T-helper 1 cell treated with Interleukin-12 subunit alpha and Interleukin-12 subunit beta and Interleukin-4 antibody, amounts not matched to agents 30 μg/mL and 1 μg/mL, for 36 hours (primary cell): ENCODE measurements around the gene SLAMF1.

Experiments
- H3K27ac Mint-ChIP-seq: one replicate; pipeline ENCODE4 v1.8.0; 2021; ENCODE audit warnings: mild to moderate bottlenecking, mixed read lengths
- H3K27me3 Mint-ChIP-seq: one replicate; pipeline ENCODE4 v1.8.0; 2021; ENCODE audit warnings: low read depth, mixed read lengths
- H3K36me3 Mint-ChIP-seq: one replicate; pipeline ENCODE4 v1.8.0; 2021; ENCODE audit warnings: low read depth, mixed read lengths
- H3K4me1 Mint-ChIP-seq: one replicate; pipeline ENCODE4 v1.8.0; 2021; ENCODE audit warnings: low read depth, mixed read lengths
- H3K4me3 Mint-ChIP-seq: one replicate; pipeline ENCODE4 v1.8.0; 2021; ENCODE audit warnings: mild to moderate bottlenecking, moderate library complexity, mixed read lengths
- H3K9me3 Mint-ChIP-seq: one replicate; pipeline ENCODE4 v1.8.0; 2021; ENCODE audit warnings: mixed read lengths

Gene SLAMF1

GRCh38 chr1:160615660-160616059 lies 31.2 kb downstream of the SLAMF1 start:
- Mint-ChIP-seq H3K36me3 (peaks cover 64% of the 10 kb centered on the region), H3K9me3 (peaks cover 7% of the 10 kb centered on the region), H3K27me3 (no peaks in the 10 kb centered on the region), H3K4me1 (peaks cover 46% of the 10 kb centered on the region), H3K27ac (no peak overlapping the region), H3K4me3 (no peak overlapping the region)

GRCh38 chr1:160614410-160614809 lies 32.4 kb downstream of the SLAMF1 start:
- Mint-ChIP-seq H3K36me3 (peaks cover 61% of the 10 kb centered on the region), H3K27me3 (no peaks in the 10 kb centered on the region), H3K4me1 (peaks cover 48% of the 10 kb centered on the region), H3K9me3 (peaks cover 7% of the 10 kb centered on the region), H3K27ac (no peak overlapping the region), H3K4me3 (no peak overlapping the region)

GRCh38 chr1:160612613-160613218 lies 34.1 kb downstream of the SLAMF1 start:
- no peaks in the 10 kb centered on the region for H3K9me3 Mint-ChIP-seq
- peak overlapping the region; percentile 3 for H3K27ac Mint-ChIP-seq
- H3K4me1 Mint-ChIP-seq: peaks cover 47% of the 10 kb centered on the region
- H3K27me3 Mint-ChIP-seq: no peaks in the 10 kb centered on the region
- H3K4me3 Mint-ChIP-seq: no peak overlapping the region
- peaks cover 59% of the 10 kb centered on the region for H3K36me3 Mint-ChIP-seq

- Mint-ChIP-seq H3K4me3 (no peak overlapping the region), H3K36me3 (peaks cover 66% of the 10 kb centered on the region), H3K27me3 (no peaks in the 10 kb centered on the region), H3K27ac (peak overlapping the region; percentile 78), H3K9me3 (no peaks in the 10 kb centered on the region), H3K4me1 (peaks cover 61% of the 10 kb centered on the region)
Measured at GRCh38 chr1:160610569-160611242, 36.1 kb downstream of the SLAMF1 start.

- H3K4me1 Mint-ChIP-seq: peaks cover 62% of the 10 kb centered on the region
- H3K27me3 Mint-ChIP-seq: no peaks in the 10 kb centered on the region
- peak overlapping the region; percentile 56 for H3K27ac Mint-ChIP-seq
- H3K36me3 Mint-ChIP-seq: peaks cover 73% of the 10 kb centered on the region
- H3K9me3 Mint-ChIP-seq: peaks cover 15% of the 10 kb centered on the region
- H3K4me3 Mint-ChIP-seq: no peak overlapping the region
Measured at GRCh38 chr1:160608941-160609340, 37.9 kb downstream of the SLAMF1 start.

- Mint-ChIP-seq H3K27me3 (no peaks in the 10 kb centered on the region), H3K36me3 (peaks cover 73% of the 10 kb centered on the region), H3K4me3 (no peak overlapping the region), H3K9me3 (peaks cover 19% of the 10 kb centered on the region), H3K4me1 (peaks cover 59% of the 10 kb centered on the region), H3K27ac (peak overlapping the region; percentile 56)
Measured at GRCh38 chr1:160608514-160608913, 38.3 kb downstream of the SLAMF1 start.

GRCh38 chr1:160608057-160608456 lies 38.8 kb downstream of the SLAMF1 start:
- Mint-ChIP-seq H3K36me3 (peaks cover 71% of the 10 kb centered on the region), H3K27ac (peak overlapping the region; percentile 56), H3K4me3 (no peak overlapping the region), H3K9me3 (peaks cover 24% of the 10 kb centered on the region), H3K4me1 (peaks cover 56% of the 10 kb centered on the region), H3K27me3 (no peaks in the 10 kb centered on the region)

- Mint-ChIP-seq H3K4me3 (no peak overlapping the region), H3K9me3 (peaks cover 28% of the 10 kb centered on the region), H3K27ac (peak overlapping the region; percentile 77), H3K36me3 (peaks cover 70% of the 10 kb centered on the region), H3K27me3 (no peaks in the 10 kb centered on the region), H3K4me1 (peaks cover 53% of the 10 kb centered on the region)
Measured at GRCh38 chr1:160607672-160608032, 39.2 kb downstream of the SLAMF1 start.

DNA sequence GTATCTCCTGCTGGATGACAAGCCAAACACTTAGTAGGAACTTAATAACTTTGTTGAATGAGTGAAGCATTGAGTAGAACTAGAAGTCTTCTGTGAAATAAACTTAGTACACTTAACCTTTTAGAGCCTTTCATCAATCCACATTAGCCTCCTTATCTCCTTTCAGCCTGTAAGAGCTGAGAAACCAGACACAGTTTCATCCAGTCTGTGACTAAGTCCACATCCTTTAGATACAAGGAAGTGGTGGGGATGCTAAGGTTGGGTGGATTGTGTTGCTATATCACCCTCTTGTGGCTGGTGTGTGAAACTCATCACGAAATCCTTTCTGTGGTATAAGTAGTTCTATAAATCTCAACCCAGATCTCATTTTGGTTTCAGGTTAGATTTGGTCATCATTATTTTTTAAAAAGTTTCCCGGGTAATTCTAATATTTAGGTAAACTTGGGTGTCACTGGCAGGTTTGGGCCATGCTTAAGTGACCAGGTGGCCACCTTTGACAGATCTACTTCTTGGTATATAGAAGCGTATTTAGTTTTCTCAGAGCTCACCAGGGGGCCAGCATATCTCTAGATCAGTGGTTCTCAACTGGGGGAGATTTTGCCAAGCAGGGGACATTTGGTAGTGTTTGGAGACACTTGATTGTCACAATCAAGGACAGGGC lies 39.7 kb downstream of the SLAMF1 start:
- H3K4me1 Mint-ChIP-seq: peaks cover 52% of the 10 kb centered on the region
- H3K4me3 Mint-ChIP-seq: peak overlapping the region; percentile 54
- peaks cover 31% of the 10 kb centered on the region for H3K9me3 Mint-ChIP-seq
- no peaks in the 10 kb centered on the region for H3K27me3 Mint-ChIP-seq
- H3K27ac Mint-ChIP-seq: peak overlapping the region; percentile 77
- H3K36me3 Mint-ChIP-seq: peaks cover 67% of the 10 kb centered on the region

- H3K4me1 Mint-ChIP-seq: peaks cover 52% of the 10 kb centered on the region
- peak overlapping the region; percentile 77 for H3K27ac Mint-ChIP-seq
- no peaks in the 10 kb centered on the region for H3K27me3 Mint-ChIP-seq
- peaks cover 68% of the 10 kb centered on the region for H3K36me3 Mint-ChIP-seq
- H3K4me3 Mint-ChIP-seq: peak overlapping the region; percentile 54
- peaks cover 36% of the 10 kb centered on the region for H3K9me3 Mint-ChIP-seq
Measured at GRCh38 chr1:160606611-160607010, 40.2 kb downstream of the SLAMF1 start.

DNA sequence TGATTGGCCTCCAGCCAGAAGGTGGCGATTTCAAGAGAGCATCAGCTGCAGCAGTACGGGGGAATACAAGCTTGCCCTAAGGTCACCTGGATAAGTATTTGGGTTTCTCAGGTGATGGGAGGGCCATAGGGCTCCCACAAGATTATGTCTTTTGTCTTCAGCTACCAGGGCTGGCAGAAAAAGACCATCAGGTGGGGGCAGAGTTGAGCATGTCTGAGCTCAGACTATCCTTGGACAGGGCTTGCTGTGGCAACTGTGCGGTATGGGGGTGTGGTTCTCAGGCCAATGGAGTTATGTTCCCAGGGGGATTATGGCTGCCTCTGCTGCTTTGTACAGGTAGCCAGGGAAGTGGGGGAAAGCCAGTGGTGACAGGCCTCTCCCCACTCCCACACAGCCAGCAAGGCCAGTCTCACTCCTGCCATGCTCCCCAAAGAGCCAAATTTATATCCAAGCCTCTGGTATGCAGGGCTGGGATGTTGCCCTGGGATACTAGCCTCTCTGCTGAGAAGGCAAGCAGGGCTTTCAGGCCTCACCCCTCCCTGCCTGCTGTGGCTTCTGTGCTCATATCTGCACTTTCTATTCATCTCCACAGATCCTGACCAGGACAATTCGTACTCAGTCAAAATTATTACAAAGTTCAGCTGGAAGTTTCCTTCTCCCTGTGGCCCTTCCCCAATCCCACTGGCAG lies 40.9 kb downstream of the SLAMF1 start:
- Mint-ChIP-seq H3K9me3 (peaks cover 43% of the 10 kb centered on the region), H3K27ac (peak overlapping the region; percentile 77), H3K4me1 (peaks cover 46% of the 10 kb centered on the region), H3K27me3 (no peaks in the 10 kb centered on the region), H3K4me3 (no peak overlapping the region), H3K36me3 (peaks cover 66% of the 10 kb centered on the region)

DNA sequence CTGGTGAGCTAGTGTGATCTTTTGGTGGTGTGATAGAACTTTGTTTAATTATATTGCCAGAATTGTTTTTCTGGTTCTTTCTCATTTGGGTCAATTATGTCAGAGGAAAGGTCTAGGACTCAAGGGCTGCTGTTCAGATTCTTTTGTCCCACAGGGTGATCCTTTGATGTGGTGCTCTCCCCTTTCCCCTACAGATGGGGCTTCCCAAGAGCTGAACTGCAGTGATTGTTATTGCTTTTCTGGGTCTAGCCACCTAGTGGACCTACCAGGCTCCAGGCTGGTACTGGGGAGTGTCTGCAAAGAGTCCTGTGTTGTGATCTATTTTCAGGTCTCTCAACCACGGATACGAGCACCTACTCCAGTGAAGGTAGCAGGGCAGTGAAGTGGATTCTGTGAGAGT lies 41.6 kb downstream of the SLAMF1 start:
- H3K27ac Mint-ChIP-seq: no peak overlapping the region
- no peak overlapping the region for H3K4me3 Mint-ChIP-seq
- H3K4me1 Mint-ChIP-seq: peaks cover 39% of the 10 kb centered on the region
- peaks cover 48% of the 10 kb centered on the region for H3K9me3 Mint-ChIP-seq
- peaks cover 63% of the 10 kb centered on the region for H3K36me3 Mint-ChIP-seq
- no peaks in the 10 kb centered on the region for H3K27me3 Mint-ChIP-seq

GRCh38 chr1:160597705-160598104 lies 49.1 kb downstream of the SLAMF1 start:
- Mint-ChIP-seq H3K27ac (no peak overlapping the region), H3K4me3 (no peak overlapping the region), H3K9me3 (peaks cover 55% of the 10 kb centered on the region), H3K27me3 (no peaks in the 10 kb centered on the region), H3K36me3 (peaks cover 20% of the 10 kb centered on the region), H3K4me1 (no peaks in the 10 kb centered on the region)

DNA sequence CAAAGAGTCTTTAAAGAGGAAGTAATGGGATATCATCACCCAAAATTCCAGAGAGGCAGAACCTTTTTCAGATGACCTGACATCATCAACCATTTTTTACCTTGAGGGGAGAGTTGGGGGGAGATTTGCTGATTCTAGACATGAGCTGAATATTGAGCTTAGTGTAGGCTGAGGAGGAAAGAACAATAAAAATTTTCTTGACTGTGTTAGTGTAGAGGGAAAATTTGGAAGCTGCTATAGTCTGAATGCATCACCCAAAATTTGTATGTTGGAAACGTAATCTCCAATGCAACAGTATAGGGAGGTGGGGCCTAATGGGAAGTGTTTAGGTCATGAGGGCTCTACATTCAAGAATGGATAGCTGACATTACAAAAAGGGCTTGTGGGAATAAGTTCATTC lies 49.8 kb downstream of the SLAMF1 start:
- Mint-ChIP-seq H3K27ac (no peak overlapping the region), H3K36me3 (peaks cover 23% of the 10 kb centered on the region), H3K4me1 (no peaks in the 10 kb centered on the region), H3K9me3 (peaks cover 56% of the 10 kb centered on the region), H3K27me3 (no peaks in the 10 kb centered on the region), H3K4me3 (no peak overlapping the region)
